Measurements from ENCODE around the gene ALX4.

Gene ALX4

GRCh38 chr11:44212128-44212527 is 97.8 kb downstream of the ALX4 start:
- Histone ChIP-seq H3K4me2 (ENCODE audit: low read depth, low read length) (no peak overlapping the region), H3K27me3 (replicated peaks; ENCODE audit: insufficient read depth, low read length) (no peaks in the 10 kb centered on the region), H2AFZ (ENCODE audit: low read length) (no peak overlapping the region), H3K36me3 (replicated peaks; ENCODE audit: insufficient read depth, low read length) (no peaks in the 10 kb centered on the region), H3K79me2 (ENCODE audit: low read length) (no peaks in the 10 kb centered on the region), H3K4me1 (ENCODE audit: low read length) (no peaks in the 10 kb centered on the region), H3K27ac (ENCODE audit: low read length) (no peak overlapping the region), H4K20me1 (ENCODE audit: insufficient read depth, low read length) (no peaks in the 10 kb centered on the region), H3K9ac (ENCODE audit: low read length) (no peak overlapping the region), H3K9me2 (replicated peaks; ENCODE audit: insufficient read depth, low read length) (no peaks in the 10 kb centered on the region), H3K9me3 (replicated peaks; ENCODE audit: insufficient read depth, low read length) (no peaks in the 10 kb centered on the region), H3K4me3 (ENCODE audit: low read length) (no peak overlapping the region), H3F3A (ENCODE audit: insufficient read depth, low read length) (no peaks in the 10 kb centered on the region)
- no peak for DNase-seq
- TF ChIP-seq EZH2 (optimal IDR thresholded peaks at IDR 0.05; ENCODE audit: low read depth, low read length) (no peak), CTCF (IDR thresholded peaks at IDR 0.05; ENCODE audit: low read length) (no peak), EZH2phosphoT487 (IDR thresholded peaks at IDR 0.05; ENCODE audit: low read length) (no peak)

All from MM.1S (cell line).